Tibial artery (tissue), 4 donors: ENCODE measurements around the gene SEC62.

Experiments used
- DNase-seq, 2 donors: peaks; one replicate each; pipeline ENCODE4 v3.0.0-alpha.2; 2019
- H3K27ac ChIP-seq, 2 donors: fragments of 200-600 bp; sonication (generic) in 1 of 2; 1 replicate in 1 of 2; 2 replicates in 1 of 2; pipeline ENCODE4 v1.5.1; 2018 to 2019; ENCODE audit warnings: mild to moderate bottlenecking in 1 of 2
- H3K27me3 ChIP-seq, 2 donors: fragments of 200-600 bp; sonication (generic) in 1 of 2; one replicate each; pipeline versions ENCODE4 v1.5.1 to v1.6.0; 2016 to 2019
- H3K36me3 ChIP-seq, 3 donors: fragments of 200-600 bp; sonication (generic) in 2 of 3; one replicate each; pipeline ENCODE4 v1.5.1; 2016 to 2019; ENCODE audit warnings: mild to moderate bottlenecking in 2 of 3
- H3K4me1 ChIP-seq, 4 donors: fragments of 200-600 bp; sonication (generic) in 2 of 4; 1 replicate in 3 of 4; 2 replicates in 1 of 4; pipeline ENCODE4 v1.5.1; 2016 to 2019
- H3K4me3 ChIP-seq, 2 donors: fragments of 200-600 bp; sonication (generic) in 1 of 2; 1 replicate in 1 of 2; 2 replicates in 1 of 2; pipeline ENCODE4 v1.5.1; 2018 to 2019; ENCODE audit warnings: mild to moderate bottlenecking in 2 of 2
- H3K9me3 ChIP-seq, 3 donors: fragments of 200-600 bp; sonication (generic) in 1 of 3; one replicate each; pipeline ENCODE4 v1.5.1; 2016 to 2019
- intact Hi-C: fragments of 100-400 bp; cut with DNase I; formaldehyde crosslinking; loops from one replicate; pipeline ENCODE4 v1.15.0; 2023; ENCODE audit warnings: low total_unique reads
- TF ChIP-seq, protein P1 (sequence below), 2 experiments: fragments of 200-600 bp in 1 of 2; fragments of 450-650 bp in 1 of 2; IDR thresholded peaks; one replicate each; pipeline ENCODE4 v1.5.1; 2017 to 2019; ENCODE audit warnings: antibody characterized with exemption in 2 of 2, mild to moderate bottlenecking in 1 of 2, moderate library complexity in 1 of 2

SEC62 gene, protein sequence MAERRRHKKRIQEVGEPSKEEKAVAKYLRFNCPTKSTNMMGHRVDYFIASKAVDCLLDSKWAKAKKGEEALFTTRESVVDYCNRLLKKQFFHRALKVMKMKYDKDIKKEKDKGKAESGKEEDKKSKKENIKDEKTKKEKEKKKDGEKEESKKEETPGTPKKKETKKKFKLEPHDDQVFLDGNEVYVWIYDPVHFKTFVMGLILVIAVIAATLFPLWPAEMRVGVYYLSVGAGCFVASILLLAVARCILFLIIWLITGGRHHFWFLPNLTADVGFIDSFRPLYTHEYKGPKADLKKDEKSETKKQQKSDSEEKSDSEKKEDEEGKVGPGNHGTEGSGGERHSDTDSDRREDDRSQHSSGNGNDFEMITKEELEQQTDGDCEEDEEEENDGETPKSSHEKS

GRCh38 chr3:169966428-169966950, at the start of gene SEC62:
TSS of gene SEC62 (plus strand) at chr3:169966807. CDS start at chr3:169966823, 16 bp downstream.
- Histone ChIP-seq H3K4me1 (peaks cover 0 to 39% (median 16%) of the 10 kb centered on the region in 4 donors), H3K4me3 (peak within 1 kb of the TSS; percentile 74 to 78)
- intact Hi-C loops, result loop anchor here (10.0 kb wide), 1 partner anchor 102 kb away; the partner anchor contains the start of gene LRRC31

DNA sequence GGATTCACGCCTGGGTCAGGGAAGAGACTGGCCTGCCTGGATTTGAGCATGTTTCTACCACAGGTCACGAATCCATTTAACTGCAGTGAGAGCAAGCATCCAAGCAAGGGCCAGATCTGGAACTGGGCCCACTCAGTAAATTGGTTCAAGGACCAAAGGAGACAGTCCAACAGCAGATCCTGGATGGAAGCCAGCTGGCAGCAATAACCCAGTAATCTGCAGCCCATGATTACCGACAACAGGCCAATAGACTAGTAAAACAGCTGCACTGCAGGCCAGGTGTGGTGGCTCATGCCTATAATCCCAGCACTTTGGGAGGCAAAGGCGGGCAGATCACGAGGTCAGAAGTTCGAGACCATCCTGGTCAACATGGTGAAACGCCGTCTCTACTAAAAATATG, 43.4 kb upstream of the SEC62 start:
- intact Hi-C loops, result no loop called here
- TF ChIP-seq, protein P1, sequence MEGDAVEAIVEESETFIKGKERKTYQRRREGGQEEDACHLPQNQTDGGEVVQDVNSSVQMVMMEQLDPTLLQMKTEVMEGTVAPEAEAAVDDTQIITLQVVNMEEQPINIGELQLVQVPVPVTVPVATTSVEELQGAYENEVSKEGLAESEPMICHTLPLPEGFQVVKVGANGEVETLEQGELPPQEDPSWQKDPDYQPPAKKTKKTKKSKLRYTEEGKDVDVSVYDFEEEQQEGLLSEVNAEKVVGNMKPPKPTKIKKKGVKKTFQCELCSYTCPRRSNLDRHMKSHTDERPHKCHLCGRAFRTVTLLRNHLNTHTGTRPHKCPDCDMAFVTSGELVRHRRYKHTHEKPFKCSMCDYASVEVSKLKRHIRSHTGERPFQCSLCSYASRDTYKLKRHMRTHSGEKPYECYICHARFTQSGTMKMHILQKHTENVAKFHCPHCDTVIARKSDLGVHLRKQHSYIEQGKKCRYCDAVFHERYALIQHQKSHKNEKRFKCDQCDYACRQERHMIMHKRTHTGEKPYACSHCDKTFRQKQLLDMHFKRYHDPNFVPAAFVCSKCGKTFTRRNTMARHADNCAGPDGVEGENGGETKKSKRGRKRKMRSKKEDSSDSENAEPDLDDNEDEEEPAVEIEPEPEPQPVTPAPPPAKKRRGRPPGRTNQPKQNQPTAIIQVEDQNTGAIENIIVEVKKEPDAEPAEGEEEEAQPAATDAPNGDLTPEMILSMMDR (IDR thresholded peaks at IDR 0.05), result no peak
- Histone ChIP-seq H3K36me3 (no peaks in the 10 kb centered on the region), H3K27ac (no peak overlapping the region), H3K27me3 (no peaks in the 10 kb centered on the region), H3K4me3 (no peak overlapping the region), H3K4me1 (no peaks in the 10 kb centered on the region), H3K9me3 (no peaks in the 10 kb centered on the region)
- DNase-seq, result no peak

More at GRCh38 chr3:169966428-169966950, at the start of gene SEC62:
- H3K27me3 ChIP-seq, result no peaks in the 10 kb centered on the region
- H3K9me3 ChIP-seq, result no peaks in the 10 kb centered on the region
- peak within 1 kb of the TSS; percentile 85 to 93 for H3K27ac ChIP-seq
- DNase-seq, result peak; percentile 90 to 96
- peaks cover 0 to 5% (median 0%) of the 10 kb centered on the region in 3 donors for H3K36me3 ChIP-seq
- TF ChIP-seq, protein P1 (IDR thresholded peaks at IDR 0.05), result peak; percentile 23 to 35

DNA sequence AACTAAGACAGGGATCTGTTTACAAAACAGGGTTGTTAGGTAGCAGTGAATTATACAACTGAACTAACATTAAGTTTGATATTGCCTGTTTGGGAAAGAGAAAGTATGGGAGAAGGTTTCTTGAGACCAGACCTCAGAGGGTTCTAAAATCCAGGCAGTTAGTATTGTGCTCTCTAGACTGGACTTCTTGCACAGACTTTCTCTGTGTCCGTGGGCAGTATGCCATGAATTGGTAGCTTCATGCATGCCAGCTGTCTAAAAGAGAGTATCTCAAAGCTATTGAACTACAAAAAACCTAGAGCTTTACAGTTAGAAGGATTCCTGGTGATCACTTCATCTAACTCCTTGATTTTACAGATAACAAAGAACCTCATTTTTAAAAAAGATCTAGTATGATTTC, 42.8 kb upstream of the SEC62 start:
- no peak overlapping the region for H3K27ac ChIP-seq
- no peaks in the 10 kb centered on the region for H3K36me3 ChIP-seq
- TF ChIP-seq, protein P1 (IDR thresholded peaks at IDR 0.05), result no peak
- no peak for DNase-seq
- intact Hi-C loops, result no loop called here
- H3K4me3 ChIP-seq, result no peak overlapping the region
- H3K27me3 ChIP-seq, result no peaks in the 10 kb centered on the region
- no peaks in the 10 kb centered on the region for H3K9me3 ChIP-seq
- no peaks in the 10 kb centered on the region for H3K4me1 ChIP-seq

DNA sequence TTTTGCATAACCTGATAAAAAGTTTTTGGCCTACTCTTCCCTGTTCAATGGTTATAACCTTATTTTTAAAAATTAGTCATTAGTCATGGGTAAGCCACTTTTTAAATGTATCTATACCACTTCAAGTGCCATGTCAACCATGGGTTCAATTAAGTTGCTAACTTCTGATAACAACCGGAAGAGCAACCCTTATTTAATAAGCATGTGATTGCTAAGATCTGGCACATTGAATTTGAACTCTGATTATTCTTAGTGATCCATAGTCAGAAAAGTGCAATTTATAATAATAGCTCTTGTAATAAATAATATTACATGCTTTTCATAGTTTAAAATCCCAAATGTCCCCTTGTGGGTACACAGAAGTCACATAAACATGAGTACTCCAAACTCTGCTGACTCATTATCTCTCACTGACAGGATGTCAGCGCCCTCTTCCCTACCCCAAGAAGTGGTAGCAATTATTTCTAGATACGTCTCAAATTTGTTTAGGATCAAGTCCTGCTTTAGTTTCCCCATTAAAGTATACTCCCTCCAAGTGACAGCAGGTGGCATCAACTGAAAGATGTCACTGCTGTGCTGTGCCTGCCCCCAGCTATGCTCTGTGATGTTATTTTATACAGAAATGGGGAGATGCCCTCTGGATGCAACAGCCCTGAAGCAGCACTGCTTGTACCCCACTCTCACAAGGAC, 36.6 kb upstream of the SEC62 start:
- no peak for DNase-seq
- Histone ChIP-seq H3K4me1 (no peaks in the 10 kb centered on the region), H3K9me3 (no peaks in the 10 kb centered on the region), H3K27me3 (no peaks in the 10 kb centered on the region), H3K36me3 (no peaks in the 10 kb centered on the region), H3K4me3 (no peak overlapping the region), H3K27ac (no peak overlapping the region)
- intact Hi-C loops, result no loop called here
- TF ChIP-seq, protein P1 (IDR thresholded peaks at IDR 0.05), result no peak

- no peaks in the 10 kb centered on the region for H3K27me3 ChIP-seq
- H3K4me1 ChIP-seq, result no peaks in the 10 kb centered on the region
- no peak for DNase-seq
- TF ChIP-seq, protein P1 (IDR thresholded peaks at IDR 0.05), result no peak
- H3K27ac ChIP-seq, result no peak overlapping the region
- H3K4me3 ChIP-seq, result no peak overlapping the region
- H3K9me3 ChIP-seq, result no peaks in the 10 kb centered on the region
- intact Hi-C loops, result no loop called here
- no peaks in the 10 kb centered on the region for H3K36me3 ChIP-seq
Observed at GRCh38 chr3:169930843-169931242, 35.8 kb upstream of the SEC62 start.
